GM23248 (cell line): ENCODE measurements around the gene UTRN. TPM values are rescaled to one million over a fixed set of nuclear protein-coding genes. Genes with fewer than 3 reads are reported as not detected.

ENCODE experiments used
- DNase-seq: peaks from one replicate; pipeline ENCODE4 v3.0.0-alpha.2; 2015
- H2AFZ ChIP-seq: fragments of 200-600 bp; sonication (generic); 2 replicates; pipeline ENCODE4 v1.6.1; 2016; ENCODE audit warnings: antibody characterized with exemption
- H3F3A ChIP-seq: fragments of 200-600 bp; sonication (generic); 2 replicates; pipeline ENCODE4 v1.6.1; 2016; ENCODE audit warnings: mild to moderate bottlenecking, antibody characterized with exemption, mixed run types; ENCODE audit not compliant: insufficient read depth
- H3K27ac ChIP-seq: fragments of 200-600 bp; sonication (generic); 2 replicates; pipeline ENCODE4 v1.5.1; 2016; ENCODE audit warnings: mild to moderate bottlenecking
- H3K27me3 ChIP-seq: fragments of 200-600 bp; sonication (generic); replicated peaks from 2 replicates; pipeline ENCODE4 v1.6.1; 2016; ENCODE audit warnings: mild to moderate bottlenecking; ENCODE audit not compliant: insufficient read depth
- H3K36me3 ChIP-seq: fragments of 200-600 bp; sonication (generic); 2 replicates; pipeline ENCODE4 v1.6.1; 2016; ENCODE audit warnings: low read depth, mild to moderate bottlenecking
- H3K4me1 ChIP-seq: fragments of 200-600 bp; sonication (generic); 2 replicates; pipeline ENCODE4 v1.6.1; 2016; ENCODE audit warnings: mild to moderate bottlenecking; ENCODE audit not compliant: insufficient read depth
- H3K4me2 ChIP-seq: fragments of 200-600 bp; sonication (generic); one replicate; pipeline ENCODE4 v1.6.1; 2016; ENCODE audit warnings: mild to moderate bottlenecking; ENCODE audit not compliant: unreplicated experiment
- H3K4me3 ChIP-seq: fragments of 200-600 bp; sonication (generic); 2 replicates; pipeline ENCODE4 v1.5.1; 2016; ENCODE audit warnings: mild to moderate bottlenecking
- H3K79me2 ChIP-seq: fragments of 200-600 bp; sonication (generic); 2 replicates; pipeline ENCODE4 v1.6.1; 2016; ENCODE audit warnings: mild to moderate bottlenecking; ENCODE audit not compliant: insufficient read depth
- H3K9ac ChIP-seq: fragments of 200-600 bp; sonication (generic); 2 replicates; pipeline ENCODE4 v1.6.1; 2016; ENCODE audit warnings: mild to moderate bottlenecking
- H3K9me2 ChIP-seq: fragments of 200-600 bp; sonication (generic); 2 replicates; pipeline ENCODE4 v1.6.1; 2016; ENCODE audit warnings: mixed run types, mild to moderate bottlenecking, moderate library complexity; ENCODE audit not compliant: insufficient read depth
- H3K9me3 ChIP-seq: fragments of 200-600 bp; sonication (generic); one replicate; pipeline ENCODE4 v1.6.1; 2017; ENCODE audit warnings: low read depth
- H4K20me1 ChIP-seq: fragments of 200-600 bp; sonication (generic); 2 replicates; pipeline ENCODE4 v1.6.0; 2016; ENCODE audit not compliant: insufficient read depth
- EZH2 ChIP-seq: fragments of 200-600 bp; sonication (generic); IDR thresholded peaks from 2 replicates; pipeline ENCODE4 v1.6.1; 2018; ENCODE audit warnings: antibody characterized with exemption, mild to moderate bottlenecking; ENCODE audit not compliant: insufficient read depth, poor library complexity, severe bottlenecking
- EZH2phosphoT487 ChIP-seq: fragments of 200-600 bp; sonication (generic); IDR thresholded peaks from 2 replicates; pipeline ENCODE4 v1.6.1; 2018; ENCODE audit warnings: antibody characterized with exemption, moderate library complexity, mild to moderate bottlenecking, low read depth; ENCODE audit not compliant: insufficient read depth
- WGBS, 2 experiments: methylation state at CpG; one replicate each; pipeline ENCODE4 v1.1.6; 2015 to 2017; ENCODE audit warnings: low lambda C conversion rate in 2 of 2, low coverage in 1 of 2; ENCODE audit errors: missing lambda C conversion rate in 2 of 2; 5-methylcytosine and 5-hydroxymethylcytosine counted together
- in situ Hi-C: fragments of 300-500 bp; cut with MboI; formaldehyde crosslinking; loops from 2 replicates; pipeline ENCODE4 v1.15.0; 2020
- polyA plus RNA-seq: library from polyadenylated mRNA; unstranded; fragments of >200 nt; fragmentation: Nextera tagmentation; extraction: Ambion mirVana; gene quantifications from 2 replicates; pipeline ENCODE4 v1.2.1, GENCODE V29; 2016
- total RNA-seq: library from RNA; depleted of rRNA; stranded (reverse); fragments of >200 nt; shearing (Covaris generic); gene quantifications from 2 replicates; pipeline ENCODE4 v1.2.3, GENCODE V29; 2014

Gene UTRN
- total and polyA plus RNA-seq, 2 experiments from 2014 or later = 49.4 to 103 TPM

DNA sequence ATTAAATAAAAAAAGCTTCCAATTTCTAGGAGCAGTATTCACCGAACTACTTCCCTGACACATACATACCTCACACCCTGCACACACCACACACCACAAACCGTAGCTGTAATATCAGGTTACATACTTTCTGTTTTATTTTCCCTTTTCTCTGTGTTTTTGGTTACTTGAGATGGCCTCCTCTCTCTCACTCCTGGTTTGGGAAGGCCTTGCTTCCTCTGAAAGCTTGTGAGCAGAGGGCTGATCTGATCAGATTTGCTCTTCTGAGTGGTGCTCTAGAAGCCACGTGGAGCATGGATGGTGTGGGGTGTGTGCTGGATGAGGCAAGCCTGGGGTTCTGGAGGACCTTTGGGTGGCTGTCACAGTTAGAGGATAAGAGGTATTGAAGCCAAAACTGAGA lies 20.9 kb downstream of the UTRN start:
- Histone ChIP-seq H3K4me1 (peaks cover 8% of the 10 kb centered on the region), H3F3A (peaks cover 6% of the 10 kb centered on the region; the same call in 1 of the 2 replicates), H3K9me2 (no peaks in the 10 kb centered on the region), H4K20me1 (no peaks in the 10 kb centered on the region), H3K4me3 (no peak overlapping the region), H2AFZ (no peak overlapping the region), H3K79me2 (peaks cover 100% of the 10 kb centered on the region), H3K9me3 (no peaks in the 10 kb centered on the region), H3K36me3 (peaks cover 18% of the 10 kb centered on the region), H3K27me3 (no peaks in the 10 kb centered on the region), H3K27ac (no peak overlapping the region), H3K4me2 (no peak overlapping the region), H3K9ac (no peak overlapping the region)
- no peak for TF ChIP-seq EZH2
- no peak for TF ChIP-seq EZH2phosphoT487
- WGBS, 2 experiments = 95% methylated on average over 3 of the region's 3 CpGs
- peak; percentile 19 for DNase-seq
- in situ Hi-C loops = no loop called here

DNA sequence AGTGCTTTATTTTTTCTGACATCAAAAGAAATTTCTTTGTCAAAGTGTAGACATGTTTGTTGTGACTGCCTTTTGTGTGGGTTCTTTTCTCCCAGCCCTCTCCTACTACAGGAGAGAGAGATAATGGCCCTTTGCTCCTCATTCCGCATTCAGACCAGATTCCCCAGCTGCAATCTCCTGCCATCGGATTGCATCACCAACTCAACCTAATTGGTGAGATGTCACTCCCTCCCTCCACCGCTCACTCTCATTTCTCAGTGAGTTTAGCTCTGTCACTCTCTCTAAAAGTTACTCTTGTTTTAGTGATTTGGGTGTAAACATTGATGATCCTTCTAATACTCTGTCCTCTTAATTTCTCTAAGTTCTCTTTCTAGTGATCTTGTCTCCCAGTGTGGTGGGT lies 22.7 kb downstream of the UTRN start:
- Histone ChIP-seq H2AFZ (no peak overlapping the region), H3K36me3 (peaks cover 18% of the 10 kb centered on the region), H4K20me1 (no peaks in the 10 kb centered on the region), H3K9me2 (no peaks in the 10 kb centered on the region), H3K9me3 (no peaks in the 10 kb centered on the region), H3K27me3 (no peaks in the 10 kb centered on the region), H3K4me1 (peaks cover 2% of the 10 kb centered on the region), H3K4me3 (no peak overlapping the region), H3K9ac (no peak overlapping the region), H3K27ac (no peak overlapping the region), H3F3A (no peaks in the 10 kb centered on the region), H3K4me2 (no peak overlapping the region), H3K79me2 (peaks cover 100% of the 10 kb centered on the region)
- in situ Hi-C loops = no loop called here
- 94 to 100% methylated on average over 3 of the region's 3 CpGs for WGBS, 2 experiments
- DNase-seq = no peak
- TF ChIP-seq EZH2phosphoT487 = no peak
- TF ChIP-seq EZH2 = no peak

DNA sequence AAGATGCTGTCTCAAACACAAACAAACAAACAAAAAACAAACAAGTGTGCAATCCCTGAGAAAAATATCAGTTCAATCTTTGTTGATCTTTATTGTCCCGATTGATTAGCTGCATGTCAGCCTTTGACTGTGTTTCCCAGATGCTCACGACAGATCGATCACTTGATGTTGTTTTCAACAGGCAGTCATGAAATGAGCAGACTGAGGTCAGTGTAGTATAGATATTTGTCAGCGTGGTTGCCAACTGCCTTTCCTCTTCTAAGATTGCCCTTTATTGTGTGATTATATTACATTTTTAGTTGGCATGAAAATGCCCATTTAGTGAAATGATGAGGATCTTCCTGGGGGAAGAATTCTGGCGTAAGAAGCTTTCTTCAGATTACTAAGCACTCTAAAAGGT lies 25.6 kb downstream of the UTRN start:
- no peak overlapping the region for H2AFZ ChIP-seq
- no peaks in the 10 kb centered on the region for H3K9me2 ChIP-seq
- peaks cover 18% of the 10 kb centered on the region for H3K36me3 ChIP-seq
- H3K4me3 ChIP-seq = no peak overlapping the region
- H4K20me1 ChIP-seq = no peaks in the 10 kb centered on the region
- in situ Hi-C loops = no loop called here
- no peak overlapping the region for H3K27ac ChIP-seq
- no peaks in the 10 kb centered on the region for H3K9me3 ChIP-seq
- H3K27me3 ChIP-seq = no peaks in the 10 kb centered on the region
- H3K4me1 ChIP-seq = peaks cover 10% of the 10 kb centered on the region
- DNase-seq = no peak
- WGBS, 2 experiments = 99% methylated on average over 5 of the region's 5 CpGs
- TF ChIP-seq EZH2phosphoT487 = no peak
- H3K79me2 ChIP-seq = peaks cover 100% of the 10 kb centered on the region
- no peaks in the 10 kb centered on the region for H3F3A ChIP-seq
- no peak overlapping the region for H3K4me2 ChIP-seq
- H3K9ac ChIP-seq = no peak overlapping the region

DNA sequence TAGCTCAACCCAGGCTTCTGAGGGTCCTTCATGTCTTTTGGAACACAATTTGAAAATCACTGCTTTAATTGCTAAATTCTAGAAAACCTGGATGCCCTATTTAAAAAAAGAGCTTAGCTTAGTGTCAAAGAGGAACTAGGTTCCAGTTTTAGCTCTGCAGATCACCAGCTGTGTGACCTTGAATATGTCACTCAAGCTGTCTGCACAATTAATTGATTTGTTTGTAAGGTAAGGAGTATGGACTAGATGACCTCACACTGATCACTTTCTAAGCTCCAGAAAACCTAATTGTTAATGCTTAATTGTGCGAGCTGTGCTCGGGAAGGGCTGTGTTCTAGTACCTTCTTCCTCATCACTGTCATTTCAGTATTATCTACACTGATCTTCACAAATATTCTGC lies 26.2 kb downstream of the UTRN start:
- Histone ChIP-seq H3K9ac (no peak overlapping the region), H3K27me3 (no peaks in the 10 kb centered on the region), H3K79me2 (peaks cover 100% of the 10 kb centered on the region), H3K36me3 (peaks cover 18% of the 10 kb centered on the region), H4K20me1 (no peaks in the 10 kb centered on the region), H3K4me1 (peaks cover 10% of the 10 kb centered on the region), H3K9me3 (no peaks in the 10 kb centered on the region), H3K4me2 (no peak overlapping the region), H3K9me2 (no peaks in the 10 kb centered on the region), H3F3A (no peaks in the 10 kb centered on the region), H2AFZ (no peak overlapping the region), H3K4me3 (no peak overlapping the region), H3K27ac (no peak overlapping the region)
- in situ Hi-C loops = no loop called here
- DNase-seq = no peak
- no peak for TF ChIP-seq EZH2phosphoT487
- no peak for TF ChIP-seq EZH2
- 97 to 98% methylated on average over 2 of the region's 2 CpGs for WGBS, 2 experiments

DNA sequence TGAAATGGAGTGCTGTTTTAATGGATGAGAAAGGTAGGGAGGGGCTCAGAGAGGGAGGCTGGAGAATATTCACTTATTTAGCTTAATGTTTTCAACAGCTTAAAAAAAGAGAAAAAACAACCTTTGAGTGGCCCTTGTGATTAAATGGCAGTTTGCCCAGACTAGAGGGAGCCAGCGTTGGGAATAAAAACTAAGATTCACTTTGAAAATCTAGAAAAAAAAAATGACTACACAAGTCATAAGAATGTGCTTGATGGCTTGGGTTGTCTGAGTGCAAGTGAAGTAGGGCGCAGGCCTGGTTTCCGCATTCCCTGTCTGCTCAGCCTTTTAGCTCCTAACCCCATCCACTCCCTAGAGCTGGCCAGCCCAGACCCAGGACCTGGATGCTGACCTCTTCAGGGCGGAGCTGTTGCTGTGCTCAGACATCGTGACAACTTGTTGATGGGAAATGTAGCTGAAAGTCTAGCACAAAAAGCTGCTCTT lies 28.9 kb downstream of the UTRN start:
- Histone ChIP-seq H3K4me1 (peaks cover 21% of the 10 kb centered on the region), H3K9me3 (no peaks in the 10 kb centered on the region), H3K27ac (peak overlapping the region; percentile 22), H3K4me3 (no peak overlapping the region), H3K4me2 (no peak overlapping the region), H4K20me1 (no peaks in the 10 kb centered on the region), H3K9ac (no peak overlapping the region), H3K27me3 (no peaks in the 10 kb centered on the region), H3K9me2 (no peaks in the 10 kb centered on the region), H3F3A (no peaks in the 10 kb centered on the region), H3K79me2 (peaks cover 100% of the 10 kb centered on the region), H3K36me3 (peaks cover 9% of the 10 kb centered on the region), H2AFZ (no peak overlapping the region)
- in situ Hi-C loops = no loop called here
- WGBS, 2 experiments = 43 to 44% methylated on average over 5 of the region's 5 CpGs
- TF ChIP-seq EZH2 = no peak
- TF ChIP-seq EZH2phosphoT487 = no peak
- peak; percentile 62 for DNase-seq
